GM12891 (cell line): ENCODE data around the gene AARSD1.
"Not testable (repeated sequence)": the region's sequence is repeated elsewhere in the genome, so short reads cannot be mapped to it uniquely, and the experiment has no call there.

Source experiments
- DNase-seq: peaks from one replicate; pipeline ENCODE4 v3.0.0; 2011; ENCODE audit warnings: low spot score; ENCODE audit not compliant: insufficient read length
- FAIRE-seq: peaks from 2 replicates; lab custom pipeline; 2011; peaks lifted over from hg19 to GRCh38; lab: Jason Lieb, UNC
- PAX5 ChIP-seq: IDR thresholded peaks from 2 replicates; pipeline ENCODE4 v1.6.1; 2011; ENCODE audit warnings: low read length, moderate library complexity, mild to moderate bottlenecking; ENCODE audit not compliant: insufficient read depth, severe bottlenecking
- POLR2A ChIP-seq: IDR thresholded peaks from 2 replicates; pipeline ENCODE4 v1.6.1; 2011; ENCODE audit warnings: low read depth, low read length, control low read depth
- POLR2AphosphoS5 ChIP-seq: IDR thresholded peaks from 2 replicates; pipeline ENCODE4 v1.6.1; 2011; ENCODE audit warnings: low read depth, low read length, control low read depth
- POU2F2 ChIP-seq: IDR thresholded peaks from 2 replicates; pipeline ENCODE4 v1.6.1; 2011; ENCODE audit warnings: low read depth, mild to moderate bottlenecking, control low read depth, low read length, moderate library complexity
- SPI1 ChIP-seq: IDR thresholded peaks from 2 replicates; pipeline ENCODE4 v1.6.1; 2011; ENCODE audit warnings: low read depth, low read length, control low read depth
- TAF1 ChIP-seq: IDR thresholded peaks from 2 replicates; pipeline ENCODE4 v1.6.1; 2011; ENCODE audit warnings: low read depth, low read length, control low read depth

Gene AARSD1

GRCh38 chr17:42997984-42998938 is 34.0 kb upstream of the AARSD1 start, which contains the start of gene RPL27:
RPL27 (plus strand) TSS chr17:42998419; CDS start chr17:42998751, 332 bp downstream.
- DNase-seq: peak; percentile 83
- FAIRE-seq: peak; percentile 99
- TF ChIP-seq POLR2A: peak; percentile 98
- TF ChIP-seq TAF1: peak; percentile 97
- TF ChIP-seq POU2F2: peak; percentile 92
- TF ChIP-seq POLR2AphosphoS5: peak; percentile 97
- TF ChIP-seq PAX5: peak; percentile 31
- peak; percentile 60 for TF ChIP-seq SPI1

GRCh38 chr17:42997390-42997983 is 33.2 kb upstream of the AARSD1 start:
- DNase-seq (no peak), FAIRE-seq (peak; percentile 48)
- TF ChIP-seq POLR2AphosphoS5 (no peak), POLR2A (no peak), SPI1 (no peak), POU2F2 (no peak), TAF1 (no peak), PAX5 (no peak)

GRCh38 chr17:42993913-42994312 is 29.7 kb upstream of the AARSD1 start:
- not testable (repeated sequence) for DNase-seq, FAIRE-seq

- FAIRE-seq: no peak
- DNase-seq: no peak
- TF ChIP-seq POLR2A (no peak), POU2F2 (no peak), SPI1 (no peak), POLR2AphosphoS5 (no peak), PAX5 (no peak), TAF1 (no peak)
Observed at GRCh38 chr17:42992872-42993271, 28.6 kb upstream of the AARSD1 start.

GRCh38 chr17:42991471-42991870 is 27.2 kb upstream of the AARSD1 start:
- FAIRE-seq (no peak), DNase-seq (no peak)
- TF ChIP-seq POU2F2 (no peak), TAF1 (no peak), PAX5 (no peak), POLR2AphosphoS5 (no peak), POLR2A (no peak), SPI1 (no peak)

GRCh38 chr17:42989726-42990652 is 25.7 kb upstream of the AARSD1 start:
- no peak for DNase-seq
- no peak for TF ChIP-seq TAF1
- no peak for TF ChIP-seq PAX5
- TF ChIP-seq SPI1: no peak
- no peak for TF ChIP-seq POLR2A
- no peak for TF ChIP-seq POLR2AphosphoS5
- no peak for TF ChIP-seq POU2F2
- FAIRE-seq: no peak

GRCh38 chr17:42989141-42989540 is 24.9 kb upstream of the AARSD1 start:
- no peak for DNase-seq
- TF ChIP-seq TAF1 (no peak), POLR2A (no peak), POU2F2 (no peak), PAX5 (no peak), SPI1 (no peak), POLR2AphosphoS5 (no peak)
- no peak for FAIRE-seq

GRCh38 chr17:42985225-42985624 is 21.0 kb upstream of the AARSD1 start:
- FAIRE-seq (peak; percentile 16), DNase-seq (peak; percentile 48)
- no peak for TF ChIP-seq POLR2AphosphoS5
- peak; percentile 99 for TF ChIP-seq SPI1
- peak; percentile 69 for TF ChIP-seq PAX5

- FAIRE-seq (no peak), DNase-seq (no peak)
- TF ChIP-seq TAF1: no peak
- TF ChIP-seq POLR2A: no peak
- TF ChIP-seq PAX5: no peak
- TF ChIP-seq POLR2AphosphoS5: no peak
- TF ChIP-seq POU2F2: no peak
- TF ChIP-seq SPI1: no peak
Observed at GRCh38 chr17:42982266-42982665, 18.0 kb upstream of the AARSD1 start.
